ENCODE measurements around the gene CZIB.

GRCh38 chr1:53188099-53188498, 32.3 kb downstream of the CZIB start:
- TF ChIP-seq EP300 (IDR thresholded peaks at IDR 0.05): no peak
- TF ChIP-seq CTCF (IDR thresholded peaks at IDR 0.05): no peak
- TF ChIP-seq POLR2AphosphoS5 (IDR thresholded peaks at IDR 0.05): no peak
